ENCODE results near the gene CSF3.

Gene CSF3

GRCh38 chr17:40015005-40015997, at the start of gene CSF3:
Gene CSF3 (plus strand): TSS chr17:40015440. CDS start chr17:40015475, 35 bp downstream.
- DNase-seq: peak; percentile 50 to 75

DNA sequence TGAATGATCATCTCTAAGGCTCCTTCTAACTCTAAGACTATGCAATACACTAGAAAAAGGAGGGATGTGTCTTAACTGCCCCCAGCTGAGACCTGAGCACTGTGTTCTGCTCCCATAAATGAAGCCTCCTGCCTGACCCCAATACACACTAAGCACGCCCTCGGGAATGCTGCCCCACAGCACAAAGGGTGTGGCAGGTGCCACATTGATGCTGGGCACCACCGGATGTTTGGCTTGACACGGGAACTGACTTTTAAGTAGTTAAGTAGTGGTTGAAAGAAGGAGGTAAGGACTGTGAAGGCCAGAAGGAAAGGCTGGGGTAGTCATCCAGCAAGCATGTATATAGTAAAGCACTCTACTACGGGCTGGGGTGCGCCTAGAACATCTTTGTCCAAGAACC, 48.5 kb upstream of the CSF3 start:
- no peak for DNase-seq

GRCh38 chr17:39968761-39969160, 46.5 kb upstream of the CSF3 start:
- no peak for DNase-seq

DNA sequence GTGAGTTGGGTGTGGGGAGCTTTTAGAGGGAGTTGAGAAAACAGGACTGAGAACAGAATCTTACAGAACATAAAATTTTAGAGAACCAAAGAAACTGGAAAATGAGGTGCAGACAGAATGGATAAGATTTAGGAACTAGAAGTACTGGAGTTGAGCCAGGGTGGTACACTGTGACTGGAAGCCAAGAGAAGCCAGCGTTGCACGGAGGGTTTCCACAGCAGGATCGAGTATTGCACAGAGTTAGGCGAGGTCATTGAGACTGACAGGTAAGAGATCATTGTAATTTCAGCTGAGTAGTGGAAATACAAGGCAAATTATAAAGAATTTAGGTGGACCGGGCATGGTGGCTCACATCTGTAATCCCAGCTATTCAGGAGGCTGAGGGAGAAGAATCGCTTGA, 45.9 kb upstream of the CSF3 start:
- DNase-seq: no peak

GRCh38 chr17:39970157-39970692, 45.0 kb upstream of the CSF3 start:
- no peak for DNase-seq

DNA sequence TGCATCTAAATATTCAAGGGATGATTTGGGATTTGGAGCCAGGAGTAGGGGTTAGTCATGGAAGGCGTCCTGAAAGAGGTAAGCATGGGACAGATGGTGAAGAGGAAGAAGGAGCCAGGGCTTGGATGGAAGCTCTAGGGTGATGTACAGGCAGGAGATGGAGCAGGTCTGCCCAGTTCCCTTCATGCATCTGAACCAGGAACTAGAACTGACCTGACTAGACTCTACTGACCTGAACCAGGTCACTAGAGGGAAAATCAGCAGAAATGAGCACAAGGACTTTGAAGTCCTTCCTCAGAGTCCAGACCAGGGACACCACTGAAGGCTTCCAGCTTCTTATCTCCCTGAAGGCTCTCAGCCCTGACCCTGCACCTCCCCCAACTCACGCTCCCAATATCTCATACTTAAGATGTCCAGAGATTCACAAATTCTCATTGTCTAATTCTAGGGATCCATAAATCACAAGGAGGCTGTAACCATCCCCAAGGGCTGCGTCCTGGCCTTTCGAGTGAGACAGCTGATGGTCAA, 44.1 kb upstream of the CSF3 start:
- no peak for DNase-seq

DNA sequence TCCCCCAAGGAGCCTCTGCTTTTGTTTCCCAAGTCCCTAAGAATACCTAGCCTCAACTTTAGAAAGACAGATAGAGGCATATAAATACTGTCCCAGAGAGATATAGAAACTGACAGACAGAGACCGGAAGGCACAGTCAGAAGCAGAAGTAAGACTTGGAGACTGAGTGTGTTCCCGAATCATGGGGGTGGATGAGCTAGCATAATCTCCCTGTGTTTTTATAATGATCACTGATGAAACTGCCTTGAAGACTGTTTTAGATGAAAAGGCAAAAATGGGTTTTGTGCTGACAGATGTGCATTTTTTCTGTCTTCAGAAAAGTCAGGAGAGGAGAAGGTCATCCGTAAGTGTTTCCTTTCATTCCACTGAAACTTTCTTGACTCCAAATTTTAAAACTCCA, 43.0 kb upstream of the CSF3 start:
- DNase-seq: no peak

DNA sequence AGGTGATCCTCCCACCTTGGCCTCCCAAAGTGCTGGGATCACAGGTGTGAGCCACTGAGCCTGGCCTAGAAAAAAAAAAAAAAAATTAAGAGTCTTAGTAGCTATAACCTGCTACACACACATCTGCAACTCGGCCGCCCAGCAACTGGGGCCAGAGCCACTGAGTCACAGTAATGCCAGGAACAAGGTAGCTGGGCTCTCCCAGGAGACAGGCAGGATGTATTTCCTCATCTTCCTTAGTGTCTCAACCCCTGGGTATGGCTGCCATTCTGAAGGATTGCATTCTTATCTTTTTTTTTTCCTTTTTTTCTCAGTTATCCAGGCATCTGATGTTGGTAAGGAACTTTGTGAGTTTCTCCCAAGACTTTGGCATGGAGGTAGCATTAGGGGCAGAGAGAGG, 41.7 kb upstream of the CSF3 start:
- DNase-seq: no peak

DNA sequence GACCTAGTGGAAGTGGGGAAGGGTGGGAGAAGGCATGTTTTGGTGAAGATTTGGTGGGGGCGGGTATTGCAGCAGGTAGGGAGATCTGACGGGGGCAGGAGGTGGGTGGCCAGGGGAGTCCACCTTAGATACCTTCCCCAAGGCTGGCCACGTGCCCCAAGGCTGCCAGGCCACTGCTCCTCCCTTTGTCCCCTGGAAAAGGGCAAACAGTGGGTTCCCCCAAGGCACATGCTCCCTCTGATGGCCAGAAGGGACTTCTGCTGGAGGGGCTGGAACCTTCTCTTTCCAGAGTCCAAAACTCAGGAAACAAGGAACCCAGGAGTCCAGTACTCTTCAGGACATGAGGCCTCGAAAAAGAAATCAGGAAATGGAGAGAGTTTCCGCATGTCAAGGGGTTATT, 40.8 kb upstream of the CSF3 start:
- DNase-seq: no peak

- DNase-seq: no peak
These were observed 39.4 kb upstream of the CSF3 start for GRCh38 chr17:39975801-39976200.

- no peak for DNase-seq
These were observed 36.1 kb upstream of the CSF3 start for GRCh38 chr17:39979016-39979670.

GRCh38 chr17:39979893-39980350, 35.3 kb upstream of the CSF3 start:
- DNase-seq: peak in 1 of 2 experiments; percentile 23

DNA sequence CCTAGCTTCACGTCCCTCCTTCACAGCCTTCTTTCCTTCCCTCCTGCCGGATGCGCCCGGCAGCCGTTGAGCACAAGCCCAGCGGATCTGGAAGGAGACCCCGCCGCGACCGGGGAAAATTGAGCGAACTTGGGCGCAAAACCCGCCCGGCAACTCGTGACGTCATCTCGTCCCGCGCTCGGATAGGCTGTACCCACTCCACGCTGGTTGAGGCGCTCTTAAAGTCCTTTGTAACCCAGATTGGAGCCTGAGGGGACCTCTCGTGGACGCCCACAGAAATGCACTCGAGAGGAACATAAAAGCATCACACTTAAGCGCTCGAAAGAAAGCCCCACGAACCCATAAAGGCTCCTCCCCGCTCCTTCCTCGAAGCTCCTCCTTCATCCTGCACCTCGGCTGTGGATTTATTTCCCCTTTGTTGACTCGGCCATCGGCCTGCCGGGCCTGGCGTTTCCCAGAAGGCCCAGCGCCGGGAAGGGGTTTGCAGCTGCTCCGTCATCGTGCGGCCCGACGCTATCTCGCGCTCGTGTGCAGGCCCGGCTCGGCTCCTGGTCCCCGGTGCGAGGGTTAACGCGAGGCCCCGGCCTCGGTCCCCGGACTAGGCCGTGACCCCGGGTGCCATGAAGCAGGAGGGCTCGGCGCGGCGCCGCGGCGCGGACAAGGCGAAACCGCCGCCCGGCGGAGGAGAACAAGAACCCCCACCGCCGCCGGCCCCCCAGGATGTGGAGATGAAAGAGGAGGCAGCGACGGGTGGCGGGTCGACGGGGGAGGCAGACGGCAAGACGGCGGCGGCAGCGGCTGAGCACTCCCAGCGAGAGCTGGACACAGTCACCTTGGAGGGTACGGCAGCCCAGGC, 34.7 kb upstream of the CSF3 start, which contains the start of gene PSMD3:
TSS of gene PSMD3 (plus strand) at position 457 of the 856 bp plus-strand sequence. CDS start at position 621, 164 bp downstream.
- peak; percentile 99 to 100 for DNase-seq

DNA sequence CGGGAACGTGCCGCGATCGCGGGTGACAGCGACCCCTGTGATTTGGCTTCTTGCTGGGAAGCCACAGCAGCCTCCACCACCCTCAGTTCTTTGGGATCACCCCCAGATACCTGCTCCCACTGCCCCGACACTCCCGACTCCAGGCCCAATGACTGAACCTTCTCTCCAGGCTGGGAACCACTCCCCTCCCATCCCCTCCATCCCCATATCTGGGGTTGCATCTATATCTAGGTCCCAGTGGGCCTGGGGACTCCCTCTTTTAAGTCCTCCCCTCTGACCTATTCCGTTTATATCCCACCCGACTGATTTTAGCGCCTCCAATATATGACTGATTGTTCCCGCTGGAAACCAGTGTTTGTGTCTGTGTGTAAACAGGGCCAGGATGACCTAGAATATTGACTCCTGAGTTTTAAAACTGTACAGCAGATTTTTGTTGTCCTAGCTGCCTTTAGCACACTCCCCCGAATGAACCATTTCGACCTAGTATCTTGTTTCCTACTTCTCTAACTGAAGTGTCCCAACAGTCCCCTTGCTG, 34.0 kb upstream of the CSF3 start:
- no peak for DNase-seq

DNA sequence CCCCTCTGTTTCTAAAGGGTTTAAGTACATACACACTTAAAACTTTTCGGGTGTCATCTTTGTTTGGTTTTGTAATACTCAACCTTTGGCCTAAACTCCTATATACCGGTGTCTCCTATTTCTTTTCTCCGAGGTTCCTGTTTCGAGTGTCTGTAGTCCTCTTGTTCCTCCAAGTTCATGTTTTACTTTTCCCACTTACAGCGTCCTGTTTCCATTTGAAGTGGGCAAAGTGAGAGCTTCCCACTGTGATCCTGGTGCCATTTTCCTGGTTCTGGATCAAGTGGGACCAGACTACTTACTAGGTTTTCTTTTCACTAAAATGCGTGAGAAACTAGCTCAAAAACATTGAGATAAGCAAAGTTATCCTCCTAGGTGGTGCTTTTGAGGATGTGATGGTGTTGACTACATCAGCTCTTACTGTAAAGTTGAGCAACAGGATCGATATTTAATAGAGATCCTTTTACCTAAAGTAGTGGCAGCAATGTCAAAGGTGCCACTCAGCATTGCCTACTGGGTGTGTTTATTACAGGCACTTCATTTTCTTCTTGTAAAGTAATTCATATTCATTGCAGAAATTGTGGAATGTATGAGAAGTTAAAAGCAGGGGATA, 33.4 kb upstream of the CSF3 start:
- DNase-seq: no peak

DNA sequence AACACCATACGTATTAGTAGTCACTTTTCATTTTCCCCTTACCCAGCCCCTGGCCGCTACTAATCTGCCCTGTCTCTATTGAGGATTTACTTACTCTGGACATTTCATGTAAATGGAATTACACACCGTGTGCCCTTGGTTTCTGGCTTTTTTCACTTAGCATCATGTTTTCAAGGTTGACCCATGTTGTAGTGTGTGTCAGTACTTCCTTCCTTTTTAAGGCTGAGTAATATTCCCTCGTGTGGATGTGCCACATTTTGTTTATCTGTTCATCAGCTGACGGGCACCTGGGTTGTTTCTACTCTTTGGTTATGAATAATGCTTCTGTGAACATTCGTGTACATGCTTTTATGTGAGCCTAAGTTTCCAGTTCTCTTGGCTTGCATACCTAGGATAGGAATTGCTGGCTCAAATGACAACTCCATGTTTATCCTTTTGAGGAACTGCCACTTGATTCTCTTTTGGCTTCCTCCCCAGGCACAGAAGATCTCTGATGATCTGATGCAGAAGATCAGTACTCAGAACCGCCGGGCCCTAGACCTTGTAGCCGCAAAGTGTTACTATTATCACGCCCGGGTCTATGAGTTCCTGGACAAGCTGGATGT, 26.9 kb upstream of the CSF3 start:
- DNase-seq: no peak

DNA sequence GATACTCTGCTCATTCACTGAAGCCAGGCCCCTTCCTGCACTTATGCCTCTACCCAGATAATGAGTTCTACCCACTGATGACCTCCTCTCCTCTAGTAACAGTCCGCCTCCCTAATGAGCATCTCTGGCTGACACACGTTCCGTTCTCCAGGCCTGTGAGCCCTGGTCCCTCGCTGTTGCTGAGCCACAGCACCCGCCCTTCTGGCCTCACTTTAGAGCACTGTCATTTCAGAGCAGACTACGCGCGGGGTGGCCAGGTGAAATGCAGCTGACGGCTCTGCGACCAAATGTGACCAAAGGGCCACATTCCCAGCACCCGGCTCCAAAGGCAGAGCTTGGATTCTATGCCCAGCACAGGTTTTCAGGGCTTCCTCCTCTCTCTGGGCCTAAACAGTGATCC, 20.8 kb upstream of the CSF3 start:
- DNase-seq: no peak

GRCh38 chr17:39995438-39995837, 19.8 kb upstream of the CSF3 start:
- no peak for DNase-seq

- no peak for DNase-seq
These were observed 19.1 kb upstream of the CSF3 start for GRCh38 chr17:39996162-39996561.

DNA sequence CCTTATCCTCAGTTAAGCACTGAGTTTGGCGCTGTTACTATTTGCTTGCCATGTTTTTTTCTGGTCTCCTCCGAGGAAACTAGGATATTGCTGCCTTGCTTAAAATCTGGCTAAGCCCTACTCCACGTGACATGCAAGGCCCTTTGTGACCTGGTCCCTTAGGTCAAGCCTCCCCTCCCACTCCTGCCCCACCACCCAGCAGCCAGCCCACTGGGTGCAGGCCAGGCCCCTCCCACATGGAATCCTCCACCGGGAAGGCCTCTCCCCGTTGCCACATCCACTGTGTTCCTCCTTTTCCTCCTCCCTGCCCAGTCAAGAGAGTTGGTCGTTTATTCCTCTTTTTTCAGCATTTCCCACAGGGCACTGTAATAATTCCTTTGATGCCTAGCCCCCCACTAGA, 18.4 kb upstream of the CSF3 start:
- no peak for DNase-seq

GRCh38 chr17:39997543-39997942, 17.7 kb upstream of the CSF3 start:
- DNase-seq: no peak
